ENCODE measurements around the gene CCL1. TPM values are rescaled to one million over a fixed set of nuclear protein-coding genes. Genes with fewer than 3 reads are reported as not detected.

Gene CCL1
- total RNA-seq, 1 experiment from 2014 or later = not detected

DNA sequence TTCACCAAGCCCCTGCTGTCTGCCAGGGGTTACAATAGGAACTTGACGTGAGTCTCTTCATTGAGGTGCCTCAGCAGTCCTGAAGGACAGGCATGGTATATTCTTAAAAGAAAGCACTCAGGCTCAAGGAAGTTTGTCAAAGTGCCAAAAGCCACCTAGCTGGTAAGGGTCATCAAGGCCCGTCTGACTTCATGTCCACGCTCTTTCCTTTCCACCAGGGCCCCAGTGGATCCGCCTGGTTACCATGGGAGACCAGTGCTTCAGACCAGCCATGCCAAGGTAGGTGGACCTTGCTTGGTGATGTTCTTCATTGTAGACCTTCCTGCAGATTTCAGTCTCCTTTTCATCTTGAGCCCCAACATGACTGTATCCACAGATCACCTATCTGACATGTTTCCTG lies 27.6 kb upstream of the CCL1 start:
- DNase-seq (ENCODE audit: low read depth, low spot score) (no peak), ATAC-seq (no peak)
- TF ChIP-seq TCF7L2 (IDR thresholded peaks at IDR 0.05; ENCODE audit: low read depth, low read length) = no peak
- TF ChIP-seq CTCF (IDR thresholded peaks at IDR 0.05) = no peak
- no peak for TF ChIP-seq POLR2AphosphoS5 (IDR thresholded peaks at IDR 0.05; ENCODE audit: low read depth, low read length)
- TF ChIP-seq, protein P1, sequence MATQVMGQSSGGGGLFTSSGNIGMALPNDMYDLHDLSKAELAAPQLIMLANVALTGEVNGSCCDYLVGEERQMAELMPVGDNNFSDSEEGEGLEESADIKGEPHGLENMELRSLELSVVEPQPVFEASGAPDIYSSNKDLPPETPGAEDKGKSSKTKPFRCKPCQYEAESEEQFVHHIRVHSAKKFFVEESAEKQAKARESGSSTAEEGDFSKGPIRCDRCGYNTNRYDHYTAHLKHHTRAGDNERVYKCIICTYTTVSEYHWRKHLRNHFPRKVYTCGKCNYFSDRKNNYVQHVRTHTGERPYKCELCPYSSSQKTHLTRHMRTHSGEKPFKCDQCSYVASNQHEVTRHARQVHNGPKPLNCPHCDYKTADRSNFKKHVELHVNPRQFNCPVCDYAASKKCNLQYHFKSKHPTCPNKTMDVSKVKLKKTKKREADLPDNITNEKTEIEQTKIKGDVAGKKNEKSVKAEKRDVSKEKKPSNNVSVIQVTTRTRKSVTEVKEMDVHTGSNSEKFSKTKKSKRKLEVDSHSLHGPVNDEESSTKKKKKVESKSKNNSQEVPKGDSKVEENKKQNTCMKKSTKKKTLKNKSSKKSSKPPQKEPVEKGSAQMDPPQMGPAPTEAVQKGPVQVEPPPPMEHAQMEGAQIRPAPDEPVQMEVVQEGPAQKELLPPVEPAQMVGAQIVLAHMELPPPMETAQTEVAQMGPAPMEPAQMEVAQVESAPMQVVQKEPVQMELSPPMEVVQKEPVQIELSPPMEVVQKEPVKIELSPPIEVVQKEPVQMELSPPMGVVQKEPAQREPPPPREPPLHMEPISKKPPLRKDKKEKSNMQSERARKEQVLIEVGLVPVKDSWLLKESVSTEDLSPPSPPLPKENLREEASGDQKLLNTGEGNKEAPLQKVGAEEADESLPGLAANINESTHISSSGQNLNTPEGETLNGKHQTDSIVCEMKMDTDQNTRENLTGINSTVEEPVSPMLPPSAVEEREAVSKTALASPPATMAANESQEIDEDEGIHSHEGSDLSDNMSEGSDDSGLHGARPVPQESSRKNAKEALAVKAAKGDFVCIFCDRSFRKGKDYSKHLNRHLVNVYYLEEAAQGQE (IDR thresholded peaks at IDR 0.05; ENCODE audit: insufficient read depth in 1 of 2, low read depth in 2 of 2, low read length in 1 of 2) = no peak
- TF ChIP-seq SIN3A (IDR thresholded peaks at IDR 0.05; ENCODE audit: borderline replicate concordance, insufficient read depth, low read depth, low read length) = no peak
- Histone ChIP-seq H3K27ac (ENCODE audit: low read length) (no peak overlapping the region), H3K4me3 (ENCODE audit: low read depth in 2 of 2, low read length in 2 of 2) (no peak overlapping the region), H3K4me1 (ENCODE audit: control insufficient read depth, insufficient read depth, low read length) (no peaks in the 10 kb centered on the region), H3K27me3 (ENCODE audit: control insufficient read depth, insufficient read depth, low read length) (no peaks in the 10 kb centered on the region), H3K9me3 (ENCODE audit: control insufficient read depth, insufficient read depth, low read depth, low read length) (no peaks in the 10 kb centered on the region), H3K36me3 (ENCODE audit: control insufficient read depth, insufficient read depth, low read length) (no peaks in the 10 kb centered on the region)
- ChIA-PET CTCF (no interaction called here), POLR2A (no interaction called here)
- intact Hi-C loops (cut with micrococcal nuclease; ENCODE audit: unreplicated experiment) = no loop called here
- in situ Hi-C loops (cut with HindIII; ENCODE audit: low pct_unique_long_range_greater_than_20kb, low sequenced_read_pairs) = no loop called here
- BruUV-seq (replicated peaks) = no TSS peak

- ChIA-PET POLR2A (no interaction called here), CTCF (no interaction called here)
- Histone ChIP-seq H3K36me3 (ENCODE audit: control insufficient read depth, insufficient read depth, low read length) (no peaks in the 10 kb centered on the region), H3K27ac (ENCODE audit: low read length) (no peak overlapping the region), H3K4me3 (ENCODE audit: low read depth in 2 of 2, low read length in 2 of 2) (no peak overlapping the region), H3K27me3 (ENCODE audit: control insufficient read depth, insufficient read depth, low read length) (peaks cover under 1% of the 10 kb centered on the region; the same call in 1 of the 2 replicates), H3K9me3 (ENCODE audit: control insufficient read depth, insufficient read depth, low read depth, low read length) (no peaks in the 10 kb centered on the region), H3K4me1 (ENCODE audit: control insufficient read depth, insufficient read depth, low read length) (no peaks in the 10 kb centered on the region)
- intact Hi-C loops (cut with micrococcal nuclease; ENCODE audit: unreplicated experiment) = no loop called here
- no TSS peak for BruUV-seq (replicated peaks)
- DNase-seq (ENCODE audit: low read depth, low spot score) = no peak
- ATAC-seq = no peak
- in situ Hi-C loops (cut with HindIII; ENCODE audit: low pct_unique_long_range_greater_than_20kb, low sequenced_read_pairs) = no loop called here
- TF ChIP-seq TCF7L2 (IDR thresholded peaks at IDR 0.05; ENCODE audit: low read depth, low read length) (no peak), SIN3A (IDR thresholded peaks at IDR 0.05; ENCODE audit: borderline replicate concordance, insufficient read depth, low read depth, low read length) (no peak), POLR2AphosphoS5 (IDR thresholded peaks at IDR 0.05; ENCODE audit: low read depth, low read length) (no peak), CTCF (IDR thresholded peaks at IDR 0.05) (no peak)
- TF ChIP-seq, protein P1 (IDR thresholded peaks at IDR 0.05; ENCODE audit: insufficient read depth in 1 of 2, low read depth in 2 of 2, low read length in 1 of 2) = no peak
Measured at GRCh38 chr17:34389126-34389750, 26.2 kb upstream of the CCL1 start.
